ENCODE measurements around the gene DNPEP. TPM values are rescaled to one million over a fixed set of nuclear protein-coding genes. Genes with fewer than 3 reads are reported as not detected.
A peak's percentile ranks its signal among the peaks of the same experiment; 100 is the strongest.

DNPEP gene
- polyA plus RNA-seq, 5 donors, result 48.3 to 89.7 (median 71.3) TPM

DNA sequence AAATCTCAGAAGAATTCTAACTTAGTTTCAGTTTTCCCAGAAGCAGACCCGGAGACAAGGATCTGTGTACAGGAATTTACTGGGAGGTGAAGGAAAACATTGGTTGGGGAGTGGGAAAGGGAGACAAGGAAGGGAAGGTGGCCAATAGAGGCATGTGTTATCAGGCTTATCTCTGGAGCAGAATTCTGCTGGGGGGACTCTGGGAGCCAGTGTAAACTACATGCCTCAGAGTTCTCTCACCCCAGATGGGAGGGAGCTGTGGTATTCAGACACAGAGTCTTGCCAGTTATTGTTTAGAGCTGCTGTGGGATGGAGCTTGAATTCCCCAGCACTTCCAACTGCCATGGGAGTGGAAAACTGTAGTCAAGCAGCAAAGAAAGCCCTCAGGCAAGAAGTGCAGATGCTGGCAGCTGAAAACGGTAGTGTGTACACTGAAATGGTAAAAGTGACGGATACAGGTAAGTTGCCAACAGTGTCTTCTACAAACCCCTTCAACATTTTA is 19.0 kb downstream of the DNPEP start:
- peak; percentile 54 to 60 for DNase-seq

DNA sequence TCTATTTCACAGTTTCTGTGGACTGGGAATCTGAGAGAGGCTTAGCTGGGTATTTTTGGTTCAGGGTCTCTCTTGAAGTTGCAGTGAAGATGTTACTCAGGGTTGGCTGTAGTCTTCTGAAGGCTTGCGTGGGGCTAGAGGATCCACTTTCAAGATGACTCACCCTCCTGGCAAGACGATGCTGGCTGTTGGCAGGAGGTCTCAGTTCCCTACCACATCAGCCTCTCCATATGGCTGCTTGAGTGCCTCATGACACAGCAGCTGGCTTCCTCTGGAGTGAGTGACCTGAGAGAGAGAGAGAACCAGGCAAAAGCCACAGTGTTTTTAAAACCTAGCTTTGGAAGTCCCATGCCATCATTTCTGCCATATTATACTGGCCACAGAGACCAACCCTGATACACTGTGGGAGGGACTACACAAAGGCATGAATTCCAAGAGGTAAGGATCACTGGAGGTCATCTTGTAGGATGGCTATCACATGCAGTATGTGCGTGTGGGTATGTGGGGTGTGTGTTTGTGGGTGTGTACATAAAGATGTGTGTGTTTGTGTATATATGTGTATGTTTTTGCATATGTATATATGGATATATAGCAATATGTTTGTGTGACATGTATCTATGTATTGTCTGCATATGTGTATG is 25.1 kb downstream of the DNPEP start:
- DNase-seq, result no peak

DNA sequence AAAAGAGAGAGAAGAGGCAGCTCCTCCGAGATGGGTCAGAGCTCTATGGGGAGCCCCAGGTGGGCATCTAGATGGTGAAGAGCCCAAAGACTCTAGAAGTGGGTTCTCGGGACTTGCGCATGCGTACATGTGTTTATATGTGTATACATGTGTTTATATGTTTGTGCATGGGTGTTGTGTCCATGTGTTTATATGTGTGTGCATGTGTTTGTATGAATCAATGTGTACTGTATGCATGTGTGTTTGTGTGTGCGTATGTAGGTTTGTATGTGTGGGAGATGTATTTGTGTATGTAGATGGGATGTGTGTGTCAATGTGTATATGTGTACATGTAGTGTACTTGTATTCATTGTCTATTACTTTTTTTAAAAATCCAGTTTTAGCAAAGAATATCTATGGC is 25.6 kb downstream of the DNPEP start:
- no peak for DNase-seq

DNA sequence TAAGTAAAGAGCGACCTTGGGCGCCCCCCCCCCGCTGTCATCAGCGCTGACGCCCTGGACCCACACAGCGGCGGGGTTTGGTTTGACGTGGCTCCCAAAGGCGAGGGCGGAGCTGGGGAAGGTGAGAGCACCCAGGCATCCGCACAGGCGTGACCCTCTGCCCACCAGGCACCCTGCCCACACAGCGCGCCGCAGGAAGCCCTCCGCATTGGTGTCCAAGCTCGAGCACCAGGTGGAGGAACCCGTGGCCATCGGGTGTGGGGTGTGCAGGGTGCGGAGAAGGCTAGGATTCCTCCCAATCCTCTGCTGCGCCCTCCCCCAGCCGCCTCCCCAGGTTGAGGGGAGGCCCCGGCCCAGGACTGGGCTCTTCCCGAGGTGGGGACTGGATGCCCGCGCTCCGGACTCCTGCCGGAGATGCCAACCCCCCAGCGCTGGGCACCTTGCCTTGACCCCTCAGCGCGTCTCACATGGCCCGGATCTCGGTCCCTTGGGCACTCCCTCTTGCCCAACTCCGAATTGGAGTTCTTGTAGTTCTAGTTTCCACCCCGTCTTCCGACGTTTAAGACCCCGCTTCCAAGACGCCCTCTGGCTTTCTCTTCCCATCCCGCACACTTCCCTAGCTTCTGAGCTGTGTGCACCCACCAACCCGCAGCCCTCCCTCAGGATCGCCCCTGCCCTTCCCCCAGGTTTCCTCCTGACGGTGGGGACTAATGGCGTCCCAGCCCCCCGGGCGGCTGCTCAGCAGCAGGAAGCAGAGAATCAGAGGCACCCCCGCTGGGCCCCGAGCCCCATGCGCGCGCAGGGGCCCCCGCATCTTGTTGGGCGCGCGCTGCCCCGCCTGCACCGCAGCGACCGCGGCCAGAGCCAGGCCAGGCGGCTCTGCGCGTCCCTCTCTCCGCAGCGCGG is 29.3 kb downstream of the DNPEP start:
- no peak for DNase-seq

DNA sequence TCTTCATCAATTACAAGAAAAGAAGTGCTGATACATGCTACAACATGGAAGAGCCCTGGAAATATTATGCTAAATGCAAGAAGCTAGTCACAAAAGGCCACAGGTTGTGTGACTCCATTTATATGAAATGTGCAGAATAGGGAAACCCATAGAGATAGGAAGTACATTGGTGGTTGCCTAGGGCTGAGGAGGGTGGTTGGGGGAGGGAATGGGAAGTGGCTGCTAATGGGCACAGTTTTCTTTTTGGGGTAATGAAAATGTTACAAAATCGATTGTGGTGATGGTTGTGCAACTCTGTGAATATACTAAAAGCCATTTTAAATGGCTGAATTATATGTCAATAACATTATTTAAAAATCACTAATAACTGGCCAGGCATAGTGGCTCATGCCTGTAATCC is 30.9 kb downstream of the DNPEP start:
- no peak for DNase-seq

DNA sequence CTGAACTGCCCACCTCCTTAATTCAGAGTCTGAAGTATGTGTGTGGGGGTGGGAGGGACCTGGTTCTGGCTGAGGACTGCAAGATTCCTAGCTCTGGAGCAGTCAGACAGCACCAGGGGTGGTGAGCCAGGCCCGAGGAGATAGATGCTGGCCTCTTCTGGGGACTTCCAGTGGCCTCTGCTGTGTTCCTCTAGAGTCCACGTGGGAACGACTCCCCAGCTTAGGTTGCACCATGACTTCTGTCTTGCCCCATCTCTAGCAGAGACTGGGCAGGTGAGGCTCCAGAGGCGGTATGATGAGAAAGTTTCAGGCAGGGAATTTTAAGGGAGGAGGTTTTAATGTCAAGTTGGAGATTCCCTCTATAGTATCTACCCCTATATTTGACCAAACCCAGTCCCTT is 33.1 kb downstream of the DNPEP start:
- no peak for DNase-seq

GRCh38 chr2:219353129-219353528 is 34.6 kb downstream of the DNPEP start:
- DNase-seq, result no peak

GRCh38 chr2:219352448-219353023 is 35.2 kb downstream of the DNPEP start:
- no peak for DNase-seq

- DNase-seq, result no peak
Measured at GRCh38 chr2:219350710-219351221, 36.9 kb downstream of the DNPEP start.

DNA sequence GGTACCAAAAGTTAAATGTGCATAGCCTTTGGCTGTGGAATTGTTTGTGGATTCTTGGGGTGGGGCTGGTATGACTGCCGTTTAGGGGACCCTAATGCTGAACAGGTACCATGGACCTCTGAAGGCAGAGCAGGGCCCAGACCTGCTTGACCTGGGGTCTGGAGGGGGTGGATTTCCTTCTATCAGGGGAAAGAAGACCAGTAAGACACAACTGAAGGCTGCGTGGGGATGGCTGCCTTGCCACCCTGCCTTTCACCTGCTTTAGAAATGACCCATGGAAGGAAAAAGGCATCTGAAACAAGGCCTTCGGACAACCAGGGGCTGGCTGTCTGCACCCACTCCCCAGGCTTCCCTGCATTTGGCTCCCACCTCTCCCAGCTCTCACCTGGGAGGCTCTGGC is 37.5 kb downstream of the DNPEP start:
- no peak for DNase-seq

DNA sequence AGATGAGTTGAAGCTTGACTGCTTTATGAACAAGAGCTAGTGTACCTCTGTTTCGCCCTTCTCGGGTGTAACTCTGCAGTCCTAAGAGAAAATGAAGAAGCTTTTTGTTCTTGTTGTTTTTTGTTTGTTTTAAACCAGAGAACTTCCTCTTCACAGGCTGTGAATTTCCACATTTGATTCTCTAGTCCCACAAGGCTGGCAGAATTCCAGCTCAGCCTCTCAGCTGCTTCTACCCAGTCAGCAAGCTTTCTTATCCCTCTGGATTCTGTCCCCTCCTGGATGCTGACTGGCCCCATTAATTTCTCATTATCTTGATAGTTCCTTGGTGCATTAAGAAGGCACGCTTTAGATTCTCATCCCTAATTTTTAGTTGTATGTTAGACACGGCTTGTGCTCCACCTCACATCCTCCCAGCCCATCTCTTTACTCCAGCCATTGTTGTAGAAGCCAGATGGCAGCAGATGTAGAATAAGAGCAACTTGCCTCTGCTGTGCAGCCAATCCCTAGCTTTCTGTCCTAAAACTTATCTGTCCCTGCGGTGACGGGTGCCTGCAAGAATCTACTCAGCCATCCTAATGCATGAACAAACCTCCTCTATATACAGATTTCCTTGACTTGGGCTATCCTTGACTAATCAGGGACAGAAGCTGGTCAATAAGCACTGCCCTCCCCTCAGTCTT is 42.8 kb downstream of the DNPEP start:
- peak; percentile 71 to 76 for DNase-seq

DNA sequence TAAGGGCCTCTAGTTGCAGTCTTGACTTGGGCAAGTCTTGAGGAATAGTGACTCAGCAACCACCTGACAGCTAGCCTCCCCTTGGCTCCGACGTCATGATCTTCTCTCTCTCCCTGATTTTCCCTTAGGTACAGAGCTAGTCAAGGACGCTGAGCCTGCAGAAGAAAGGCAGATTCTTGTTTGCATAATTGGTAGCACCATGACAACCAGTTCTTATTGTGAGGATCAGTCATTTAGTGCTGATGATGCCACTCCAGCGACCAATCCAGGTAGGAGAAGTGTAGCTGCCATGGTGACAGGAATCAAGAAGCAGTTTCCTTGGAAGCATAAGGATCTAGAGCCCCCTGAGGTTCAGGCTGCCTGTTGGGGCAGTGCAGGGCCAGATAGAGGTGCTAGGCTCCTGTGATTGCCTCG is 52.3 kb downstream of the DNPEP start:
- no peak for DNase-seq

- DNase-seq, result no peak
Measured at GRCh38 chr2:219334076-219334475, 53.6 kb downstream of the DNPEP start.

- no peak for DNase-seq
Measured at GRCh38 chr2:219332542-219332941, 55.2 kb downstream of the DNPEP start, which contains the start of gene RESP18. RESP18 (minus strand) TSS chr2:219332744.

DNA sequence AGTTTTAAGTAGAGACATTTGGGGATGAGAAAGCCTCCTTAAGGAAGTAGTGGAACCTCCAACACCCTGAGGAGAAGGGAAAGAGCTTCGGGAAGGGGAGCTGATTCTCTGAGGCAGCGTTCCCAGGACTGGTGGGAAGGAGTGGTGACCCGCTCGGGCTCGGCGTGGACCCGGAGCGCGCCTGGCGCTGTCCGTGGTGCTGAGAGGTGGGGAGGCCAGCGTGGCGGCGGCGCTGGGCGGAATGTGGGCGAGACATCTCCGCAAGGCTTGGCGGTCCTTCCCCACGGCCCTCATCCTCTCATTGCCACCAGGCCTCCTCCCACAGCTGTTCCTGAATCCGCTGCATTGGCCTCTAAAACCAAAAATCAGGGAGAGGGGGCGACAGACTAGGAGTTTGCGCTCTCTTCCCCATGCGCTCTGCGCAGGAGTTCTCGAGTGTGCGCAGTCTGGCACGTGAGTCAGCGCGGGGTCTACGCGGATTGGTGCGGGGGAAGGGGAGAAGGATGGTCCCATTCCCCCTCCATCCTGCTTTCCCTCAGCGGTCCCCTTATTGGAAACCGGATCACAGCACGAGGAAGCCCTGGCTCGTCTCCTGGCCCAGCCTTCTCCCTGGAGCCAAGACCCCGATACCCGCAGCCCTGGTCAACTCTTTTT is 56.0 kb downstream of the DNPEP start:
- DNase-seq, result peak; percentile 43 to 48

DNA sequence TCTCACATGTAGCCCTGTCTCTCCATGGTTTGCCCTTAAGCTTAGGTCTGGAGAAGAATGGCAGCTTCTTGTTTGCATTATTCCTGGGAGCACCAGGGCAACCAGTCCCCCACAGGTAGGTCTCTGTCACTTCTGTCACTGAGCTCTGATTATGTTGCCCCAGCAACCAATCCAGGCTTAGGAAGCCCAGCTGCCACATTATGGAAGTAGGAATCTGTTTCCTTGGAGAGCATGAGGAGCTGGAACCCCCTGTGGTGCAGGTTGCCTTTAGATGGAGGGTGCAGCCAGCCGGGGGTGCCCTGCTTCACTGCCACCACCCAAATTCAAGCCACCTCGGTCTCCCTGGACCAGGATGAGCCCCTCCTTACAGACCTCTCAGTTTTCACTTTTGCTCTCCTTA is 60.0 kb downstream of the DNPEP start:
- no peak for DNase-seq

- no peak for DNase-seq
Measured at GRCh38 chr2:219325657-219326315, 61.9 kb downstream of the DNPEP start.

DNA sequence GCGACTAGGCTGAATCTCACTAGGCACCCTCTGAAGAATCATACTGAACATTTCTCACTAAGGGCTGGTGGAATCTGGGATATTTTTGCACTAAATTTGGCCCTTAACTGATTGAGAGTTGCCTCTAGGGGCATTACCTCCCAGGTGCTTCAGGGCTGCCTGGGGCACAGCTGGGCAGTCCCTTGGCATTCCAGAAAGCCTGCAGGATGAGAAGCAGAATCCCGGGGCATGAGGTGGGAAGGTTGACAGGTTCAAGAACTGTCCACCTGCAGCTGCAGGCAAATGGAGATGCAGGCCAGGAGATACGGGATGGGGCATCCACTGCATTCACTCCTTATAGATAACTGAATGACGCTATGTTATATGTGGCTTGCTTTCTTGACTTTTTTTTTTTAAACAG is 62.6 kb downstream of the DNPEP start:
- DNase-seq, result no peak

GRCh38 chr2:219323434-219323833 is 64.3 kb downstream of the DNPEP start:
- no peak for DNase-seq
